OCI-LY7 (cell line): Measurements from ENCODE around the gene SLCO4A1. TPM values are rescaled to one million over a fixed set of nuclear protein-coding genes. Genes with fewer than 3 reads are reported as not detected.

Experiments
- BruUV-seq: library from RNA; stranded (reverse); fragments of 400-500 nt; replicated peaks from 2 replicates; lab custom pipeline; 2021; lab: Mats Ljungman, UMichigan
- CTCF ChIA-PET: fragments of 300-600 bp; sonication (Branson Sonifier 250); formaldehyde crosslinking; loops from one replicate; lab custom pipeline; 2022; ENCODE audit warnings: antibody characterized with exemption; ENCODE audit not compliant: unreplicated experiment; lab: Charles Lee
- POLR2A ChIA-PET: fragments of 300-600 bp; sonication (Branson Sonifier 250); formaldehyde crosslinking; loops from one replicate; lab custom pipeline; 2022; ENCODE audit warnings: antibody characterized with exemption; lab: Charles Lee
- DNase-seq: peaks from one replicate; pipeline ENCODE4 v3.0.0-alpha.2; 2015; ENCODE audit warnings: low spot score
- H2AFZ ChIP-seq: fragments of 200-600 bp; sonication (generic), shearing (Covaris generic); 2 replicates; pipeline ENCODE4 v1.6.1; 2014; ENCODE audit warnings: mild to moderate bottlenecking, antibody characterized with exemption, low read length, moderate library complexity
- H3K27ac ChIP-seq: fragments of 200-600 bp; sonication (generic); 2 replicates; pipeline ENCODE4 v1.5.1; 2014; ENCODE audit warnings: mixed run types, low read depth, mild to moderate bottlenecking, moderate library complexity, low read length, inconsistent platforms; ENCODE audit not compliant: poor library complexity, severe bottlenecking
- H3K36me3 ChIP-seq: fragments of 200-600 bp; sonication (generic); 2 replicates; pipeline ENCODE4 v1.6.1; 2014; ENCODE audit warnings: mild to moderate bottlenecking, antibody characterized with exemption, low read length, moderate library complexity, mixed read lengths; ENCODE audit not compliant: insufficient read depth
- H3K4me1 ChIP-seq: fragments of 200-600 bp; sonication (generic); 2 replicates; pipeline ENCODE4 v1.5.1; 2014; ENCODE audit warnings: mild to moderate bottlenecking, low read length; ENCODE audit not compliant: insufficient read depth, poor library complexity, severe bottlenecking
- H3K4me2 ChIP-seq: fragments of 200-600 bp; sonication (generic); 2 replicates; pipeline ENCODE4 v1.6.1; 2014; ENCODE audit warnings: mild to moderate bottlenecking, low read length
- H3K4me3 ChIP-seq: fragments of 200-600 bp; sonication (generic); 2 replicates; pipeline ENCODE4 v1.5.1; 2014; ENCODE audit warnings: mild to moderate bottlenecking, low read depth, low read length; ENCODE audit not compliant: poor library complexity, severe bottlenecking
- H3K79me2 ChIP-seq: fragments of 200-600 bp; sonication (generic); 2 replicates; pipeline ENCODE4 v1.6.1; 2016; ENCODE audit warnings: low read depth, mild to moderate bottlenecking, low read length, moderate library complexity, mixed read lengths; ENCODE audit not compliant: insufficient read depth
- H3K9me2 ChIP-seq: fragments of 200-600 bp; sonication (generic); 2 replicates; pipeline ENCODE4 v1.6.1; 2016; ENCODE audit warnings: mild to moderate bottlenecking, low read length, mixed read lengths; ENCODE audit not compliant: insufficient read depth
- H3K9me3 ChIP-seq: fragments of 200-600 bp; sonication (generic); 2 replicates; pipeline ENCODE4 v1.6.1; 2014; ENCODE audit warnings: mild to moderate bottlenecking, mixed run types, low read length, mixed read lengths
- H4K20me1 ChIP-seq: fragments of 200-600 bp; sonication (generic); 2 replicates; pipeline ENCODE4 v1.6.1; 2014; ENCODE audit warnings: mild to moderate bottlenecking, antibody characterized with exemption, low read length, moderate library complexity, mixed read lengths; ENCODE audit not compliant: insufficient read depth
- EZH2phosphoT487 ChIP-seq: fragments of 200-600 bp; sonication (generic); IDR thresholded peaks from 2 replicates; pipeline ENCODE4 v1.6.1; 2018; ENCODE audit warnings: low read depth, borderline replicate concordance, mild to moderate bottlenecking, mixed run types, antibody characterized with exemption, low read length, moderate library complexity, mixed read lengths
- intact Hi-C: fragments of 100-400 bp; cut with micrococcal nuclease; formaldehyde crosslinking; loops from one replicate; pipeline ENCODE4 v1.10.0; 2022; ENCODE audit not compliant: unreplicated experiment
- total RNA-seq, 2 experiments: library from RNA; depleted of rRNA in 1 of 2; stranded (reverse); fragments of >200 nt in 1 of 2; shearing (Covaris generic) in 1 of 2; gene quantifications; 2 replicates each; pipeline ENCODE4 v1.2.3, GENCODE V29; 2014 to 2022
- TF ChIP-seq, protein P1 (sequence below): fragments of 200-600 bp; sonication (generic); conservative IDR thresholded peaks from 2 replicates; pipeline ENCODE4 v1.5.1; 2014; ENCODE audit warnings: mild to moderate bottlenecking, antibody characterized with exemption, low read length, moderate library complexity, mixed read lengths

SLCO4A1 gene
- total RNA-seq, 2 experiments from 2014 or later: 34.3 to 52.4 TPM

DNA sequence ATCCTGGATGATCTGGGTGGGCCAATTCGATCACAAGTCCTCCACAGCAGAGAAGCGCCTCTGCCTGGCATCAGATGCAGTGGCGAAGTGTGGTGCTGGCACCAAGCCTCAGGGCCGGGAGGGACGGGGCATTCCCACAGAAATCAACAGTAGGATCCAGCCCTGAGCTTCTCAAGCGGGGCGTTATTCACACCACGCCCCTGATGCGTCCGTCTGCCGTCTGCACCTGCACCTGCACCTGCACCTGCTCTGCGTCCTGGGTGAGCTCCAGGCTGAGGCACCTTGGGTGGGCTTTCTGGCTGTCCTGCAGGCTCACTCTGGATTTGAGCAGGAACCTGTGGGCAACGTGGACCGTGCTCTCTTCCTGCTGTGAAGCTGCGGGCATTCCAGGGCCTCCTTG, 52.6 kb downstream of the SLCO4A1 start:
- H3K4me2 ChIP-seq: no peak overlapping the region
- H3K27ac ChIP-seq: no peak overlapping the region
- POLR2A ChIA-PET: no interaction called here
- H3K4me3 ChIP-seq: no peak overlapping the region
- no peaks in the 10 kb centered on the region for H3K9me2 ChIP-seq
- H3K79me2 ChIP-seq: no peaks in the 10 kb centered on the region
- intact Hi-C loops: no loop called here
- no peak overlapping the region for H2AFZ ChIP-seq
- H3K9me3 ChIP-seq: no peaks in the 10 kb centered on the region
- CTCF ChIA-PET: no interaction called here
- H3K4me1 ChIP-seq: no peaks in the 10 kb centered on the region
- TF ChIP-seq, protein P1, sequence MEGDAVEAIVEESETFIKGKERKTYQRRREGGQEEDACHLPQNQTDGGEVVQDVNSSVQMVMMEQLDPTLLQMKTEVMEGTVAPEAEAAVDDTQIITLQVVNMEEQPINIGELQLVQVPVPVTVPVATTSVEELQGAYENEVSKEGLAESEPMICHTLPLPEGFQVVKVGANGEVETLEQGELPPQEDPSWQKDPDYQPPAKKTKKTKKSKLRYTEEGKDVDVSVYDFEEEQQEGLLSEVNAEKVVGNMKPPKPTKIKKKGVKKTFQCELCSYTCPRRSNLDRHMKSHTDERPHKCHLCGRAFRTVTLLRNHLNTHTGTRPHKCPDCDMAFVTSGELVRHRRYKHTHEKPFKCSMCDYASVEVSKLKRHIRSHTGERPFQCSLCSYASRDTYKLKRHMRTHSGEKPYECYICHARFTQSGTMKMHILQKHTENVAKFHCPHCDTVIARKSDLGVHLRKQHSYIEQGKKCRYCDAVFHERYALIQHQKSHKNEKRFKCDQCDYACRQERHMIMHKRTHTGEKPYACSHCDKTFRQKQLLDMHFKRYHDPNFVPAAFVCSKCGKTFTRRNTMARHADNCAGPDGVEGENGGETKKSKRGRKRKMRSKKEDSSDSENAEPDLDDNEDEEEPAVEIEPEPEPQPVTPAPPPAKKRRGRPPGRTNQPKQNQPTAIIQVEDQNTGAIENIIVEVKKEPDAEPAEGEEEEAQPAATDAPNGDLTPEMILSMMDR: no peak
- TF ChIP-seq EZH2phosphoT487: no peak
- DNase-seq: no peak
- BruUV-seq: no TSS peak
- no peaks in the 10 kb centered on the region for H3K36me3 ChIP-seq
- no peaks in the 10 kb centered on the region for H4K20me1 ChIP-seq

DNA sequence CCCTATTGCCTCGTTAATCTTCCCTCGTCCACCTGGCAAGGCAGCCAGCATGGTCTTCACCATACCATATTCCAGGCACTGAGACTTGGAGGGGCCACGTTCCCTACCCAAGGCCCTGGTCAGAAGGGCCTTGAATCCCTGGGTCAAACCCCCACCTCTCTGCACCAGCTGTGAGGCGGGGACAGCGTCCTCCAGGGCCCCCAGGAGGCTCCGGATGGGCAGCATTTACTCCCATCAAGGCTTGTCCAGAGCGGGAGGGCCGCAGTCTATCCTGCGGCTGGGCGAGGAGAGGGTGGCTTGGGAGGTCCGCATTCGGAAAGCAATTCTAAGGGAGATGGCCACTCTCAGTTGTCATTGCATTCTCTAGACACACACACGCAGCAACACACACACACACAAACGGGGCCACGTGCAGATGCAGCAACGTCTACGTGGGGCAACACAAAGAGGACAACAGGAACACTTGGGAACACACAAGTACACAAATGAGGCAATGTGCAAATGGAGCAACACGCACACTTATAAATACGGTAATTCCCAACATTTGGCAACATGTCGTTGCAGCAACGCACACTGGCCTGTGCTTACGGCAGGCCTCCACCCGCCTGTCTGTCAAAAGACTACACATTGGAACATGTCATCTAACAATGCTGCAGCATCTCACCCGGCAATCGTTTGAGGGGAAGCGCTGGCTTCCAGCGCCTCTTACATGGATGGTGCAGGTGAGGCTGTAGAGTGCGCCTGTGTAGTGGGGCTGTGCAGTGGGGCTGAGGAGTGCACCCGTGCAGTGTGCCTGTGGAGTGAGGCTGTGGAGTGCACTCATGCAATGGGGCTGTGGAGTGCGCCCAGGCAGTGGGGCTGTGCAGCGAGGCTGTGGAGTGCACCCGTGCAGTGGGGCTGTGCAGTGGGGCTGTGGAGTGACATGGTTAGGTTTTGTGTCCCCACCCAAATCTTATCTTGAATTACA, 53.4 kb downstream of the SLCO4A1 start:
- no peaks in the 10 kb centered on the region for H3K79me2 ChIP-seq
- CTCF ChIA-PET: no interaction called here
- no peaks in the 10 kb centered on the region for H3K4me1 ChIP-seq
- POLR2A ChIA-PET: no interaction called here
- no peaks in the 10 kb centered on the region for H3K9me2 ChIP-seq
- no TSS peak for BruUV-seq
- intact Hi-C loops: no loop called here
- no peak for DNase-seq
- no peaks in the 10 kb centered on the region for H4K20me1 ChIP-seq
- H3K27ac ChIP-seq: no peak overlapping the region
- H3K36me3 ChIP-seq: no peaks in the 10 kb centered on the region
- no peaks in the 10 kb centered on the region for H3K9me3 ChIP-seq
- TF ChIP-seq EZH2phosphoT487: no peak
- TF ChIP-seq, protein P1: no peak
- H2AFZ ChIP-seq: no peak overlapping the region
- H3K4me3 ChIP-seq: no peak overlapping the region
- no peak overlapping the region for H3K4me2 ChIP-seq

DNA sequence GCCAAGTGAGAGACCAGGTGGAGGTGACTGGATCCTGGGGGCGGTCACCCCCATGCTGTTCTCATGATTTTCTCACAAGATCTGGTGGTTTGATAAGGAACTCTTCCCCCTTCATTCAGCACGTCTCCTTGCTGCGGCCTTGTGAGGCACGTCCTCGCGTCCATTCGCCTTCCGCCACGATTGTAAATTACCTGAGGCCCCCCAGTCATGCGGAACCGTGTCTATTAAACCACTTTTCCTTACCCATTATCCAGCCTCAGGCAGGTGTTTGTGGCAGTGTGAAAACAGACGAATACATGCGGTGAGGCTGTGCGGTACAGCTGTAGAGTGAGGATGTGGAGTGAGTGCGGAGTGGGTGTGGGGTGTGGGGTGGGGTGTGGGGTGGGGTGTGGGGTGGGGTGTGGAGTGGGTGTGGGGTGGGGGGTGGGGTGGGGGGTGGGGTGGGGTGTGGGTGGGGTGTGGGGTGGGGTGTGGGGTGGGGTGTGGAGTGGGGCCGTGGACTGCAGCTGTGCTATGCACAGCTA, 54.2 kb downstream of the SLCO4A1 start:
- Histone ChIP-seq H3K27ac (no peak overlapping the region), H3K4me3 (no peak overlapping the region), H3K9me2 (no peaks in the 10 kb centered on the region), H3K9me3 (no peaks in the 10 kb centered on the region), H3K79me2 (no peaks in the 10 kb centered on the region), H2AFZ (no peak overlapping the region), H4K20me1 (no peaks in the 10 kb centered on the region), H3K4me1 (no peaks in the 10 kb centered on the region), H3K36me3 (no peaks in the 10 kb centered on the region), H3K4me2 (no peak overlapping the region)
- no TSS peak for BruUV-seq
- no peak for TF ChIP-seq EZH2phosphoT487
- TF ChIP-seq, protein P1: no peak
- intact Hi-C loops: no loop called here
- DNase-seq: no peak
- POLR2A ChIA-PET: no interaction called here
- CTCF ChIA-PET: no interaction called here
